H1 (cell line): ENCODE results near the gene OLFML2A.

ENCODE experiments used
- CTCF ChIP-seq, 3 experiments: IDR thresholded peaks; 1 replicate in 2 of 3; 2 replicates in 1 of 3; pipeline versions ENCODE4 v1.5.1 to v1.6.1; 2011; ENCODE audit warnings: low read length in 3 of 3, mild to moderate bottlenecking in 3 of 3, inconsistent platforms in 2 of 3, low read depth in 1 of 3, moderate library complexity in 1 of 3; ENCODE audit not compliant: insufficient read depth in 1 of 3; ENCODE audit errors: control extremely low read depth in 1 of 3
- EZH2 ChIP-seq: fragments of 200-600 bp; sonication (generic); IDR thresholded peaks from 2 replicates; pipeline ENCODE4 v1.7.1; 2012; ENCODE audit warnings: low read depth, mild to moderate bottlenecking, moderate library complexity, low read length, inconsistent platforms; ENCODE audit not compliant: severe bottlenecking
- POLR2A ChIP-seq, 2 experiments: IDR thresholded peaks; 1 replicate in 1 of 2; 2 replicates in 1 of 2; pipeline ENCODE4 v1.6.1; 2011; ENCODE audit warnings: low read depth in 2 of 2, low read length in 2 of 2, mild to moderate bottlenecking in 2 of 2; ENCODE audit errors: control extremely low read depth in 1 of 2
- POLR2AphosphoS5 ChIP-seq: IDR thresholded peaks from 2 replicates; pipeline ENCODE4 v1.6.1; 2011; ENCODE audit warnings: low read depth, low read length
- POU5F1 ChIP-seq: IDR thresholded peaks from 2 replicates; pipeline ENCODE4 v1.6.1; 2011; ENCODE audit warnings: low read depth, mild to moderate bottlenecking, low read length, moderate library complexity
- RFX5 ChIP-seq: IDR thresholded peaks from 2 replicates; pipeline ENCODE4 v1.6.1; 2011; ENCODE audit warnings: low read depth, low read length, improper control_type of control experiment, borderline replicate concordance

DNA sequence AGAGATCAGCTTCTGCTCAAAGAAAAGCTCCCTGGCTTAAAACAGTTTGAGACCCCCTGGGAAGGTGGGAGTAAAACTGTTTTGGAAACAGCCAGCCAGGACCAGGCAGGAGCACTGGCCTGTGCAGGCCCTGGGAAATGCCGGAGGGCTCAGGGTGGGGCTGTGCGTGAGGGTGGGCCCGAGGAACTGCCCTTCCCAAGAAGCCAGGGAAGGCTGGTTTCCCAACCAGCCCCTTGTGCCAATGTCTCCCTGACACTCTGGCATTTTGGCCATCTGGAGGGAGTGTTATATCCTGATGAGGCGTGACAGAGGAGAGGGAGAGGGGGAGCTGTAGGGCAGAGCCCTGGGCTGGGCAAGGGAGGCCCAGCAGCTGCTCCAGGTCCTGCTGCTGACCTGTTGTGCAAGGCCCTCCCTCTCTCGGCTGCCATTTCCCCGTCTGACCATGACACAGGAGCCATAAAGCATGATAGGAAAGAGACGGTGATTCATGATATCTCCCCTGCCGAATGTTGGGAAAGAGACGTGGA is 16.1 kb downstream of the OLFML2A start:
- no peak for TF ChIP-seq CTCF (IDR thresholded peaks at IDR 0.05; ENCODE audit: control extremely low read depth in 1 of 3, insufficient read depth in 1 of 3, low read depth in 1 of 3, low read length in 3 of 3)
- TF ChIP-seq POU5F1 = no peak
- TF ChIP-seq EZH2 = no peak
- TF ChIP-seq POLR2A (IDR thresholded peaks at IDR 0.05; ENCODE audit: control extremely low read depth in 1 of 2, low read depth in 2 of 2, low read length in 2 of 2) = no peak
- TF ChIP-seq RFX5 = no peak
- no peak for TF ChIP-seq POLR2AphosphoS5
